Measurements from ENCODE around the gene AMER3. TPM values are rescaled to one million over a fixed set of nuclear protein-coding genes. Genes with fewer than 3 reads are reported as not detected.

The AMER3 gene
- total RNA-seq, 1 donor from 2014 or later: not detected

- Histone ChIP-seq H3K36me3 (no peaks in the 10 kb centered on the region), H3K27ac (replicated peaks) (no peak overlapping the region), H3K27me3 (ENCODE audit: low read depth) (peaks cover 89% of the 10 kb centered on the region), H3K4me1 (no peaks in the 10 kb centered on the region), H3K4me3 (no peak overlapping the region), H3K9me3 (replicated peaks) (no peaks in the 10 kb centered on the region)
- no peak for DNase-seq
- no peak for TF ChIP-seq CTCF (IDR thresholded peaks at IDR 0.05; ENCODE audit: borderline replicate concordance)
- intact Hi-C loops (cut with micrococcal nuclease): no loop called here
Observed at GRCh38 chr2:130743278-130743677, 12.1 kb upstream of the AMER3 start.

- Histone ChIP-seq H3K4me3 (no peak overlapping the region), H3K4me1 (no peaks in the 10 kb centered on the region), H3K36me3 (no peaks in the 10 kb centered on the region), H3K27ac (replicated peaks) (no peak overlapping the region), H3K9me3 (replicated peaks) (no peaks in the 10 kb centered on the region), H3K27me3 (ENCODE audit: low read depth) (peaks cover 84% of the 10 kb centered on the region)
- peak; percentile 25 for DNase-seq
- intact Hi-C loops (cut with micrococcal nuclease): no loop called here
- no peak for TF ChIP-seq CTCF (IDR thresholded peaks at IDR 0.05; ENCODE audit: borderline replicate concordance)
Observed at GRCh38 chr2:130744287-130745117, 10.8 kb upstream of the AMER3 start.

DNA sequence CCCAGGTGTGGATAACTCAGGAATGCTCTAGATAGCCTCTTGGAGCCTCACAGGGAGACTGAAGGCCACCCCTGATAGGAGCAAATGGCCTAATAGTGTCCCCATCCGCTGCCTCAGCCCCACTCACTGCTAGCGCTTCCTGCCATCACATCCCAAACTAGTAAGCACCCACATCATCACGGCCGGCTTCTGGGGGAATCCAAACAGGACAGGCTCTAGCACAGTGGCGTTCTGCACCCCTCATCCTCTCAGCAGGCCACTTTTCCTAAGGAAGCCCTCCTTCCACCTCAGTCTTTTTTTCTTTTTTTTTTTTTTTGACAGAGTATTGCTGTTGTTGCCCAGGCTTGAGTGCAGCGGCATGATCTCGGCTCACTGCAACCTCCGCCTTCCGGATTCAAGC lies 6.3 kb upstream of the AMER3 start:
- no peaks in the 10 kb centered on the region for H3K36me3 ChIP-seq
- H3K9me3 ChIP-seq (replicated peaks): no peaks in the 10 kb centered on the region
- H3K27ac ChIP-seq (replicated peaks): no peak overlapping the region
- TF ChIP-seq CTCF (IDR thresholded peaks at IDR 0.05; ENCODE audit: borderline replicate concordance): no peak
- intact Hi-C loops (cut with micrococcal nuclease): no loop called here
- H3K4me1 ChIP-seq: no peaks in the 10 kb centered on the region
- peaks cover 71% of the 10 kb centered on the region for H3K27me3 ChIP-seq (ENCODE audit: low read depth)
- DNase-seq: no peak
- no peak overlapping the region for H3K4me3 ChIP-seq

- Histone ChIP-seq H3K27me3 (ENCODE audit: low read depth) (peaks cover 70% of the 10 kb centered on the region), H3K36me3 (no peaks in the 10 kb centered on the region), H3K4me1 (no peaks in the 10 kb centered on the region), H3K27ac (replicated peaks) (no peak overlapping the region), H3K9me3 (replicated peaks) (no peaks in the 10 kb centered on the region), H3K4me3 (no peak overlapping the region)
- intact Hi-C loops (cut with micrococcal nuclease): no loop called here
- no peak for DNase-seq
- TF ChIP-seq CTCF (IDR thresholded peaks at IDR 0.05; ENCODE audit: borderline replicate concordance): no peak
Observed at GRCh38 chr2:130749641-130750040, 5.7 kb upstream of the AMER3 start.

DNA sequence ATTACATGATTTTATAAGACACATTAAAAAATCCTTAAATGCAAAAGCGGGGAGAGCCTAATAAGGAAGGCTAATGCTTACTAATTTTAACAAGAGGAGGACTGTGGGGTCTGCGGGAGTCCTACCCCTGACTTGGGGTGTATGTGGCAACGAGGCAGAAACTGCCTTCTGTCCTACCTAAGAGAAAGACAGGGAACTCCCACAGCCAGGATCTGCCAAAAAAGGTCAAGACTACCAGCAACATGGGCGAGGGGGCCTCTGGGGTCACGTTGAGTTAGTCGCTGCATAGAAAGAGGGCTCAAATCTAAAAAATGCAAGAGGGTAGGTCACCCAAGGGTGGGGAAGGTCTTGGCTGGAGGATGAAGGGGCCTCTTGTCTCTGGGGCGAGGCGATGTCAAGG lies 529 bp upstream of the AMER3 start:
- peaks cover 87% of the 10 kb centered on the region for H3K27me3 ChIP-seq (ENCODE audit: low read depth)

More for the DNA sequence above, 529 bp upstream of the AMER3 start:
- peaks cover 8% of the 10 kb centered on the region for H3K4me1 ChIP-seq
- DNase-seq: no peak
- no peaks in the 10 kb centered on the region for H3K9me3 ChIP-seq (replicated peaks)
- H3K4me3 ChIP-seq: no peak overlapping the region
- no peak for TF ChIP-seq CTCF (IDR thresholded peaks at IDR 0.05; ENCODE audit: borderline replicate concordance)
- intact Hi-C loops (cut with micrococcal nuclease): no loop called here
- no peak overlapping the region for H3K27ac ChIP-seq (replicated peaks)
- no peaks in the 10 kb centered on the region for H3K36me3 ChIP-seq
